ENCODE results near the gene KCNQ1OT1.

KCNQ1OT1 gene

GRCh38 chr11:2582351-2582945 is 117.3 kb downstream of the KCNQ1OT1 start:
- DNase-seq (ENCODE audit: low read depth) = no peak

GRCh38 chr11:2581931-2582350 is 117.9 kb downstream of the KCNQ1OT1 start:
- DNase-seq (ENCODE audit: low read depth) = no peak

- DNase-seq (ENCODE audit: low read depth) = no peak
Measured at GRCh38 chr11:2581151-2581930, 118.5 kb downstream of the KCNQ1OT1 start.

GRCh38 chr11:2580571-2581001 is 119.2 kb downstream of the KCNQ1OT1 start:
- DNase-seq (ENCODE audit: low read depth) = no peak

- no peak for DNase-seq (ENCODE audit: low read depth)
Measured at GRCh38 chr11:2580061-2580421, 119.8 kb downstream of the KCNQ1OT1 start.

GRCh38 chr11:2579315-2580060 is 120.3 kb downstream of the KCNQ1OT1 start:
- DNase-seq (ENCODE audit: low read depth) = no peak

GRCh38 chr11:2578929-2579270 is 120.9 kb downstream of the KCNQ1OT1 start:
- DNase-seq (ENCODE audit: low read depth) = no peak

- no peak for DNase-seq (ENCODE audit: low read depth)
Measured at GRCh38 chr11:2577991-2578928, 121.5 kb downstream of the KCNQ1OT1 start.

- DNase-seq (ENCODE audit: low read depth) = no peak
Measured at GRCh38 chr11:2577031-2577990, 122.5 kb downstream of the KCNQ1OT1 start.

- DNase-seq (ENCODE audit: low read depth) = no peak
Measured at GRCh38 chr11:2576549-2576948, 123.2 kb downstream of the KCNQ1OT1 start.

GRCh38 chr11:2576111-2576510 is 123.7 kb downstream of the KCNQ1OT1 start:
- no peak for DNase-seq (ENCODE audit: low read depth)

GRCh38 chr11:2575591-2576051 is 124.2 kb downstream of the KCNQ1OT1 start:
- DNase-seq (ENCODE audit: low read depth) = no peak

- DNase-seq (ENCODE audit: low read depth) = no peak
Measured at GRCh38 chr11:2574553-2575535, 125.0 kb downstream of the KCNQ1OT1 start.

- no peak for DNase-seq (ENCODE audit: low read depth)
Measured at GRCh38 chr11:2574043-2574552, 125.7 kb downstream of the KCNQ1OT1 start.

- no peak for DNase-seq (ENCODE audit: low read depth)
Measured at GRCh38 chr11:2573240-2574042, 126.4 kb downstream of the KCNQ1OT1 start.

- no peak for DNase-seq (ENCODE audit: low read depth)
Measured at GRCh38 chr11:2572491-2573239, 127.1 kb downstream of the KCNQ1OT1 start.

- no peak for DNase-seq (ENCODE audit: low read depth)
Measured at GRCh38 chr11:2571598-2572281, 128.1 kb downstream of the KCNQ1OT1 start.

All from non-pigmented ciliary epithelial cell (primary cell).